H1 (cell line): Measurements from ENCODE around the gene ARNT2. TPM values are rescaled to one million over a fixed set of nuclear protein-coding genes. Genes with fewer than 3 reads are reported as not detected.

Experiments used
- CTCF ChIA-PET: fragments of 300-600 bp; sonication (Branson Sonifier 250); formaldehyde crosslinking; loops from one replicate; lab custom pipeline; 2021; ENCODE audit not compliant: partially characterized antibody; lab: Charles Lee
- POLR2A ChIA-PET: fragments of 300-600 bp; sonication (Branson Sonifier 250); formaldehyde crosslinking; loops from one replicate; lab custom pipeline; 2021; ENCODE audit warnings: inconsistent platforms; ENCODE audit not compliant: partially characterized antibody; lab: Charles Lee
- DNase-seq, 2 experiments: peaks; one replicate each; pipeline versions ENCODE4 v3.0.0 to v3.0.0-alpha.2; 2010 to 2022; ENCODE audit warnings: low spot score in 2 of 2, low read depth in 1 of 2, mixed read lengths in 1 of 2
- FAIRE-seq: peaks from 2 replicates; lab custom pipeline; 2011; peaks lifted over from hg19 to GRCh38; lab: Jason Lieb, UNC
- H2AFZ ChIP-seq: 2 replicates; pipeline ENCODE4 v1.8.1; 2012; ENCODE audit warnings: low read length, inconsistent platforms
- H2AK5ac ChIP-seq: 2 replicates; pipeline ENCODE4 v1.6.1; 2013; ENCODE audit warnings: low read depth, low read length
- H2BK120ac ChIP-seq: replicated peaks from 2 replicates; pipeline ENCODE3; 2013; ENCODE audit warnings: low read depth, low read length, inconsistent platforms
- H2BK12ac ChIP-seq: 2 replicates; pipeline ENCODE4 v1.6.1; 2013; ENCODE audit warnings: low read depth, low read length
- H2BK15ac ChIP-seq: 2 replicates; pipeline ENCODE4 v1.6.1; 2013; ENCODE audit warnings: low read length
- H2BK20ac ChIP-seq: 2 replicates; pipeline ENCODE4 v1.6.1; 2013; ENCODE audit warnings: low read length
- H2BK5ac ChIP-seq: 2 replicates; pipeline ENCODE4 v1.6.1; 2013; ENCODE audit warnings: low read depth, low read length
- H3K14ac ChIP-seq: 2 replicates; pipeline ENCODE4 v1.6.1; 2013; ENCODE audit warnings: inconsistent platforms; ENCODE audit not compliant: insufficient read length
- H3K18ac ChIP-seq: 2 replicates; pipeline ENCODE4 v1.6.1; 2013; ENCODE audit warnings: low read length; ENCODE audit errors: extremely low read depth
- H3K23ac ChIP-seq: 2 replicates; pipeline ENCODE4 v1.6.1; 2013; ENCODE audit warnings: inconsistent platforms; ENCODE audit not compliant: insufficient read length
- H3K23me2 ChIP-seq: 2 replicates; pipeline ENCODE4 v1.6.1; 2013; ENCODE audit warnings: low read depth, low read length
- H3K27ac ChIP-seq: 2 replicates; pipeline ENCODE4 v1.6.1; 2011; ENCODE audit warnings: low read depth, low read length, inconsistent platforms
- H3K27me3 ChIP-seq, 4 experiments: replicated peaks in 1 of 4; 1 replicate in 1 of 4; 2 replicates in 3 of 4; pipeline versions ENCODE4 v1.6.1 to v1.8.1; 2011 to 2013; ENCODE audit warnings: low read length in 3 of 4, mild to moderate bottlenecking in 3 of 4, inconsistent platforms in 2 of 4, mixed read lengths in 2 of 4, moderate library complexity in 1 of 4; ENCODE audit not compliant: control insufficient read depth in 3 of 4, insufficient read depth in 3 of 4; ENCODE audit errors: extremely low read depth in 1 of 4
- H3K36me3 ChIP-seq, 4 experiments: 2 replicates each; pipeline versions ENCODE4 v1.6.1 to v1.8.1; 2011 to 2013; ENCODE audit warnings: mild to moderate bottlenecking in 4 of 4, low read length in 3 of 4, moderate library complexity in 2 of 4, control low read depth in 1 of 4, inconsistent platforms in 1 of 4; ENCODE audit not compliant: insufficient read depth in 4 of 4, control insufficient read depth in 2 of 4
- H3K4ac ChIP-seq: replicated peaks from 2 replicates; pipeline ENCODE3; 2013; ENCODE audit warnings: low read length, low read depth, mixed read lengths, inconsistent platforms; ENCODE audit not compliant: insufficient read length
- H3K4me1 ChIP-seq, 4 experiments: replicated peaks in 1 of 4; 1 replicate in 1 of 4; 2 replicates in 3 of 4; pipeline versions ENCODE4 v1.6.1 to v1.8.1; 2011 to 2013; ENCODE audit warnings: low read length in 3 of 4, inconsistent platforms in 2 of 4, mixed read lengths in 1 of 4; ENCODE audit not compliant: insufficient read depth in 4 of 4, control insufficient read depth in 3 of 4
- H3K4me2 ChIP-seq, 2 experiments: 2 replicates each; pipeline versions ENCODE4 v1.6.1 to v1.8.1; 2011 to 2013; ENCODE audit warnings: low read depth in 2 of 2, low read length in 2 of 2, control low read depth in 1 of 2, inconsistent platforms in 1 of 2, mild to moderate bottlenecking in 1 of 2; ENCODE audit not compliant: insufficient read depth in 1 of 2
- H3K4me3 ChIP-seq, 4 experiments: fragments of 200-600, 300-600 bp in 1 of 4; sonication (generic), shearing (Covaris generic), sonication (Bioruptor Twin) in 1 of 4; 2 replicates each; pipeline versions ENCODE4 v1.5.1 to v1.8.1; 2011 to 2016; ENCODE audit warnings: low read length in 4 of 4, low read depth in 3 of 4, control low read depth in 2 of 4, inconsistent platforms in 2 of 4, mild to moderate bottlenecking in 2 of 4, mixed read lengths in 1 of 4, moderate library complexity in 1 of 4; ENCODE audit not compliant: insufficient read depth in 2 of 4; ENCODE audit errors: extremely low read depth in 1 of 4
- H3K56ac ChIP-seq: replicated peaks from 2 replicates; pipeline ENCODE3; 2013; ENCODE audit warnings: low read depth, mild to moderate bottlenecking, mixed read lengths, low read length, inconsistent platforms; ENCODE audit not compliant: insufficient read length
- H3K79me1 ChIP-seq: 2 replicates; pipeline ENCODE4 v1.6.1; 2013; ENCODE audit warnings: low read depth, low read length, control low read depth
- H3K79me2 ChIP-seq, 2 experiments: 2 replicates each; pipeline versions ENCODE4 v1.6.1 to v1.8.1; 2012 to 2013; ENCODE audit warnings: low read length in 2 of 2, mild to moderate bottlenecking in 2 of 2, inconsistent platforms in 1 of 2; ENCODE audit not compliant: insufficient read depth in 2 of 2, control insufficient read depth in 1 of 2
- H3K9ac ChIP-seq, 4 experiments: replicated peaks in 1 of 4; 1 replicate in 1 of 4; 2 replicates in 3 of 4; pipeline versions ENCODE4 v1.6.1 to v1.8.1; 2011 to 2013; ENCODE audit warnings: low read depth in 3 of 4, low read length in 3 of 4, control low read depth in 2 of 4, mild to moderate bottlenecking in 2 of 4, moderate library complexity in 2 of 4, inconsistent platforms in 1 of 4; ENCODE audit errors: extremely low read depth in 1 of 4
- H3K9me3 ChIP-seq, 2 experiments: 2 replicates each; pipeline versions ENCODE4 v1.6.1 to v1.8.1; 2012 to 2013; ENCODE audit warnings: mild to moderate bottlenecking in 2 of 2, moderate library complexity in 2 of 2, control low read depth in 1 of 2, inconsistent platforms in 1 of 2, low read depth in 1 of 2, low read length in 1 of 2, mixed read lengths in 1 of 2; ENCODE audit not compliant: insufficient read depth in 2 of 2
- H4K20me1 ChIP-seq, 2 experiments: replicated peaks in 1 of 2; 2 replicates each; pipeline versions ENCODE3 to v1.8.1; 2011 to 2013; ENCODE audit warnings: inconsistent platforms in 2 of 2, low read length in 2 of 2, mild to moderate bottlenecking in 1 of 2; ENCODE audit not compliant: insufficient read depth in 2 of 2, control insufficient read depth in 1 of 2
- H4K5ac ChIP-seq: 2 replicates; pipeline ENCODE4 v1.6.1; 2013; ENCODE audit warnings: low read length, low read depth, mixed read lengths, inconsistent platforms; ENCODE audit not compliant: insufficient read length
- H4K8ac ChIP-seq: 2 replicates; pipeline ENCODE4 v1.8.0; 2013; ENCODE audit warnings: mild to moderate bottlenecking, moderate library complexity, low read length, inconsistent platforms; ENCODE audit not compliant: insufficient read depth; ENCODE audit errors: extremely low read depth
- H4K91ac ChIP-seq: replicated peaks from 2 replicates; pipeline ENCODE3; 2013; ENCODE audit warnings: low read length, mixed read lengths, inconsistent platforms; ENCODE audit not compliant: insufficient read length
- CEBPB ChIP-seq: IDR thresholded peaks from 2 replicates; pipeline ENCODE4 v1.6.1; 2012; ENCODE audit warnings: low read depth, low read length
- WGBS, 2 experiments: shearing (Covaris generic) in 1 of 2; methylation state at CpG; one replicate each; pipeline versions ENCODE4 v1.1.6 to v1.1.7; 2013 to 2015; ENCODE audit warnings: low lambda C conversion rate in 2 of 2, mixed read lengths in 2 of 2, inconsistent platforms in 1 of 2, low coverage in 1 of 2, missing lambda C conversion rate in 1 of 2; ENCODE audit not compliant: insufficient replicate concordance in 2 of 2, insufficient coverage in 1 of 2, insufficient read length in 1 of 2; ENCODE audit errors: extremely low coverage in 1 of 2, missing lambda C conversion rate in 1 of 2; 5-methylcytosine and 5-hydroxymethylcytosine counted together
- polyA plus RNA-seq, 7 experiments: library from polyadenylated mRNA; depleted of rRNA in 3 of 7; stranded (reverse) in 5 of 7; unstranded in 2 of 7; fragments of >200 nt in 5 of 7; fragments of 200-250 nt in 2 of 7; gene quantifications; 1 replicate in 5 of 7; 2 replicates in 1 of 7; 4 replicates in 1 of 7; pipeline versions ENCODE4 v1.2.1 to v1.2.3, GENCODE V29; 2011 to 2013; ENCODE audit warnings: missing spikeins in 2 of 7, mixed read lengths in 2 of 7
- total RNA-seq: library from RNA; stranded (reverse); fragmentation: NEBNext Ultra II Directional; extraction: Animal tissue kit (Norgen Biotek cat#: 25700); gene quantifications from 2 replicates; pipeline ENCODE4 v1.2.1, GENCODE V29; 2021

The ARNT2 gene
- total and polyA plus RNA-seq, 2 of the 8 experiments (the other 6 are each of a cell fraction or from before 2014, with no cell fraction given): 9.5 to 14.6 TPM

DNA sequence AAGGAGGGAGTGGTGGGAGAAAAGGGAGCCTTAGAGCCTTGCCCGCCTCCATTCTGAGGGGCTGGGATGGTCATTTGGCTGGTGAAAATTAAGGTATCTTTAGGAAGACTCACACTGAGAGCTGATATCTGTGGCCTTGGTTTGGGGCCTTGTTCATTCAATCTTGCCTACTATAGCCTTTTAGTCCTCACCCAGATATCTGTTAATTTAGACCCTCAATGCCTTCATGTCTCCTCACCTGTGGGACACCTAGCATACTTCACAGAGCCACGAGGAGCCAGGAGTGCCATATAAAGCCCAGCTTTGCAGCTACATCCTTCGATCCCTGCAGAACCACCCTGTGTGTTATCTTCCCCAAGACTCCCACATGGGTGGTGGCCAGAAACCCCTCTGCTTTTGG, 4.7 kb upstream of the ARNT2 start:
- no peak overlapping the region for H3K14ac ChIP-seq
- H3K36me3 ChIP-seq: no peaks in the 10 kb centered on the region
- H3K4me3 ChIP-seq: no peak overlapping the region
- no peak overlapping the region for H2BK120ac ChIP-seq
- H3K4ac ChIP-seq: no peak overlapping the region
- no peak overlapping the region for H4K91ac ChIP-seq
- H3K79me1 ChIP-seq: no peaks in the 10 kb centered on the region; the same call in 1 of the 2 replicates
- no peak overlapping the region for H4K5ac ChIP-seq
- no peak overlapping the region for H3K18ac ChIP-seq
- CTCF ChIA-PET: interaction anchor here (1.1 to 2.7 kb wide), 3 partner anchors 11 to 90 kb away, joined by 4 to 9 read pairs (median 4); no protein-coding TSS in a partner anchor
- H3K27me3 ChIP-seq: peaks cover 0 to 6% (median under 1%) of the 10 kb centered on the region in 4 experiments; a peak in 2 of 7 replicates
- H2BK5ac ChIP-seq: no peak overlapping the region
- no peak overlapping the region for H2BK20ac ChIP-seq
- no peak for TF ChIP-seq CEBPB
- TF ChIP-seq, all 59 proteins: peak for 0
- H3K9me3 ChIP-seq: no peaks in the 10 kb centered on the region
- H3K27ac ChIP-seq: no peak overlapping the region
- no peak overlapping the region for H3K4me2 ChIP-seq
- no peak overlapping the region for H2BK12ac ChIP-seq
- no peak overlapping the region for H3K23ac ChIP-seq
- 84% methylated on average over 3 of the region's 3 CpGs; no CpG with 5 or more reads in 1 of the 2 experiments for WGBS, 2 experiments
- no peak overlapping the region for H4K8ac ChIP-seq
- POLR2A ChIA-PET: interaction anchor here (1.0 to 1.2 kb wide), 2 partner anchors 10 to 13 kb away, joined by 3 to 4 read pairs; no protein-coding TSS in a partner anchor
- FAIRE-seq (no peak), DNase-seq (no peak)
- peaks cover 0 to 4% (median 0%) of the 10 kb centered on the region in 4 experiments; a peak in 4 of 7 replicates for H3K4me1 ChIP-seq
- H2AK5ac ChIP-seq: no peak overlapping the region
- no peak overlapping the region for H3K9ac ChIP-seq
- no peaks in the 10 kb centered on the region for H4K20me1 ChIP-seq
- no peak overlapping the region for H2BK15ac ChIP-seq
- no peak overlapping the region for H2AFZ ChIP-seq
- peaks cover 9% of the 10 kb centered on the region; the same call in 1 of the 2 replicates for H3K23me2 ChIP-seq
- no peaks in the 10 kb centered on the region for H3K79me2 ChIP-seq
- H3K56ac ChIP-seq: no peak overlapping the region
